HG03460 (cell line): Measurements from ENCODE around the gene AFF3.

Experiments used
- ATAC-seq: cut with Tn5 transposase; IDR thresholded peaks from one replicate; pipeline ENCODE4 v1.9.1; 2021; ENCODE audit not compliant: unreplicated experiment

The AFF3 gene

GRCh38 chr2:99863903-99864270, 278.5 kb downstream of the AFF3 start:
- no peak for ATAC-seq

- no peak for ATAC-seq
These were observed 279.0 kb downstream of the AFF3 start for GRCh38 chr2:99863236-99863902.

GRCh38 chr2:99862566-99862965, 279.8 kb downstream of the AFF3 start:
- ATAC-seq, result no peak

- no peak for ATAC-seq
These were observed 281.0 kb downstream of the AFF3 start for GRCh38 chr2:99861376-99861760.

- ATAC-seq, result no peak
These were observed 281.5 kb downstream of the AFF3 start for GRCh38 chr2:99860720-99861375.

GRCh38 chr2:99858951-99859596, 283.3 kb downstream of the AFF3 start:
- no peak for ATAC-seq

GRCh38 chr2:99857867-99858444, 284.4 kb downstream of the AFF3 start:
- no peak for ATAC-seq

- no peak for ATAC-seq
These were observed 285.0 kb downstream of the AFF3 start for GRCh38 chr2:99857372-99857771.

- ATAC-seq, result no peak
These were observed 286.3 kb downstream of the AFF3 start for GRCh38 chr2:99856119-99856518.

GRCh38 chr2:99854236-99854852, 288.0 kb downstream of the AFF3 start:
- ATAC-seq, result no peak

- no peak for ATAC-seq
These were observed 289.4 kb downstream of the AFF3 start for GRCh38 chr2:99852956-99853355.

- ATAC-seq, result no peak
These were observed 289.9 kb downstream of the AFF3 start for GRCh38 chr2:99852376-99852934.

GRCh38 chr2:99851811-99852210, 290.6 kb downstream of the AFF3 start:
- ATAC-seq, result no peak

- no peak for ATAC-seq
These were observed 291.3 kb downstream of the AFF3 start for GRCh38 chr2:99851089-99851488.

GRCh38 chr2:99850084-99850710, 292.2 kb downstream of the AFF3 start:
- no peak for ATAC-seq

- ATAC-seq, result no peak
These were observed 295.8 kb downstream of the AFF3 start for GRCh38 chr2:99846462-99847107.

GRCh38 chr2:99845296-99845695, 297.1 kb downstream of the AFF3 start:
- ATAC-seq, result no peak

- no peak for ATAC-seq
These were observed 299.9 kb downstream of the AFF3 start for GRCh38 chr2:99842451-99842850.

GRCh38 chr2:99841749-99842148, 300.6 kb downstream of the AFF3 start:
- no peak for ATAC-seq

- ATAC-seq, result no peak
These were observed 301.6 kb downstream of the AFF3 start for GRCh38 chr2:99840831-99841230.
